GM19395 (cell line): ENCODE measurements around the gene HBEGF.

Experiments
- ATAC-seq: cut with Tn5 transposase; IDR thresholded peaks from one replicate; pipeline ENCODE4 v1.9.1; 2021; ENCODE audit warnings: mild to moderate bottlenecking, moderate library complexity; ENCODE audit not compliant: unreplicated experiment

HBEGF gene

DNA sequence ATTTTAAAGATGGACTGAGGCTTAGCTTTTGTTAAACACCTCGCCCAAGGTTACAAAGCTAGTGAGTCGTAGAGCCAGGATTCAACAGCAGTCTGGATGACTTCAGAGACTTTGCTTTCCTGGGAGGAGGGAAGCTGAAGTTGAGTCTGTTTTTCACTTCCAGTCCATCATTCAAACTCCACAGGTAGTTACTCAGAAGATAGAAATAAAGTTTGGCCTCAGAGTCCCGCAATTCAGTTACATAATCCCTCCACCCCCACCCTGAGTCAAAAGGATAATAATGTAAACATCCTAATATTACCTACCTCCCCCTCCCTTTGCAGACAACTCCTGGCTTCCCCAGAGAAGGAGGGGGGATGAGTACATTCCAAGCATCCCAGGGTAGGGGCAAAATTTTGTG lies 8.1 kb downstream of the HBEGF start:
- ATAC-seq = no peak

DNA sequence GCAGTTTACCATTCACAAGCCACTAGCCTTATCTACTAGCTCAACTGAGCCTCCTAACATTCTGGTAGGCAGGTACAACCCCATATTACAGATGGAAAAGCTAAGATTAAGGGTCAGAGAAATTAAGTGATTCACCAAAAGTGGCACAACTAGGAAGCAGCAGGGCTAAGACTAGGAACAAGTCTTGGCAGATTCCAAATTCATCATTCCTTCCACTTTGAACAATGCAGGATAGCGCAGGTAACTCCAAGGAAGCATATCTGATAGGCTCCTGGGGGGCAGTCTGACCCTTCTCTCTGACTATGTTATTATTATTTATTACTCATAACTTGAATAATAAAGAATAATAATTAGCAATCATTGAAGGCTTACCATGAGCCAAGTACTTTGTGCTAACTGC lies 8.5 kb downstream of the HBEGF start:
- no peak for ATAC-seq

DNA sequence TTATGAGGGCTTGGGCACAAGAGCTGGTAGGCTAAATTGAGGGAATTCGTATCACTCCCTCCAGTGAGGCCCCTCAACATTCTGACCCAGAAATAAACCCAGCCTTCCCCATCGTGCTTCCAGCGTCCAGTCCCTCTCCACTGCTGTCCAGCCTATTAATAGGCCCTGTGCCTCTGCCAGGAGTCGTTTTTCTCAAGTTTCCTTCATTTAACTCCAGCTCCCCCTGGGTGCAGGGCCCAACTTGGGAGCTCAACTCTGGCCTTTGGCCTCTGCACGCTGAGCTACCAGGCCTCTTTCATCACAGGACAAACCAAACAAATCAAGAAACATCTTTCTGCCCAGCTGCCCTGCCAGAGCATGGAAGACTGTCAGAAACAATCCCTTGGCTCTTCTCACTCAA lies 10.0 kb downstream of the HBEGF start:
- ATAC-seq = no peak

DNA sequence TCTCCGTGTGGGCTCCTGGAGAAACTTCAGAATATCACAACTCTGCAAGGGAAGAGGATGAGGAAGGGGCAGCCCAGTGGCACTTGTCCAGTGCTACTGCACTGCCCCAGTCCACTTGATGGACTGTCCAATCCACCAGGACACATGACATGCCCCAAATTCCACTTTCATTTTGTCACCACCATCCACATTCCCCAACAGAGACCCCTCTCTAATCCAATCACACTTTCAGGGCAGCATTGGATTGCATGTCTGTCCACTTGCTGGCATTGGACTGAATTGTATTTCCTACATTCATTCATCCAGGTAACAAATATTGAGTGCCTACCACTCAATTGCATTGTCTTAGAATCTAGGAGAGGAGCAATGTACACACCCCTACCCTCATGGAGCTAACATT lies 14.8 kb downstream of the HBEGF start:
- ATAC-seq = no peak

DNA sequence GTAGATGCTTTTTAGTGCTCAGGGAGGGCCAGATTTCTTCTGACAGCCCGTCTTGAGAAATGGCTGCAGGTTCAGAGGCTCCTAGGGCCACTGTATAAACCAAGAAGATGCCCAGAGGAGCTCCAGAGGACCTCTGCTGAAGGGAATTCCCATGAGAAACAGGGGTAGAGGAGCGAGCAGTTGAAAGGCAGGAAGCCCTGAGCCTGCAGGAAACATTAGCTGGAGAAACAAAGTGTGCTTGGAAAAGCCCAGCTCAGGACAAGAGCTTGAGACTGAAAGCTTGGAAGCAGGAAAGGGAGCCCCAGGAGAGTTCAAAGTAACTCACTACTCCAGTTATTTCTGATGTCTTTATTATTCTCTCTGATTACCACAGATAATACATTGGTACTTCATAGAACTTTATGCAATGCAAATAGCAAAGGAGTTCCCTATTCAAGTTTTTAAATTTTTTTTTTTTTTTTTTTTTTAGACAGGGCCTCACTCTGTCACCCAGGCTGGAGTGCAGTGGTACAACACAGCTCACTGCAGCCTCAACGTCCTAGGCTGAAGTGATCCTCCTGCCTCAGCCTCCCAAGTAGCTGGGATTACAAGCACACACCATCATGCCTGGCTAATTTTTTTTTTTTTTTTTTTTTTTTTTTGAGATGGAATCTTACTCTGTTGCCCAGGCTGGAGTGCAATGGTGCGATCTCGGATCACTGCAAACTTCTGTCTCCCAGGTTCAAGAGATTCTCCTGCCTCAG lies 16.5 kb downstream of the HBEGF start:
- ATAC-seq = no peak

DNA sequence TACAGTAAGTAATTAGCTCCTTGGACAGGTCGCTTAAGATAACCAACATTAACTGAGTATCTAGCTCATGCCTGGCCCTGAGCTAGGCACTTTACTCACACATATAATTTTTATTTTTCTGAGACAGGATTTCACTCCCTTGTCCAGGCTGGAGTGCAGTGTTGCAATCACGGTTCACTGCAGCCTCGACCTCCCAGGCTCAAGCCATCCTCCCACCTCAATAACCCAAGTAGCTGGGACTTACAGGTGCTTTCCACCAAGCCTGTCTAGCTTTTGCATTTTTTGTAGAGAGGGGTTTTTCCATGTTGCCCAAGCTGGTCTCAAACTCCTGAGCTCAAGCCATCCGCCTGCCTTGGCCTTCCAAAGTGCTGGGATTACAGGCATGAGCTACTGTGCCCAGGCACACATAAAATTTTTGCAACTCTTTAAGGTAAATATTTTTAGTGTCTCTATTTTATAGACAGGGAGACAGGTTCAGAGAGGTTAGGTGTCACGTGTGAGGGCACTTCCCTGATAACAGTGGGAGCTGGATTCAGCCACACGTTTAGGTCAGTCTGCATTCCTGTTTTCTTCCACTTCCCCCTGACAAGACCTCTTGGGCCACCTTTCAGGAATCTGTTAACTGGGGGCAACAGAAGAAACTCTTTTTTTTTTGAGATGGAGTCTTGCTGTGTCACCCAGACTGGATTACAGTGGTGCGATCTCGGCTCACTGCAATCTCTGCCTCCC lies 18.2 kb downstream of the HBEGF start:
- no peak for ATAC-seq

DNA sequence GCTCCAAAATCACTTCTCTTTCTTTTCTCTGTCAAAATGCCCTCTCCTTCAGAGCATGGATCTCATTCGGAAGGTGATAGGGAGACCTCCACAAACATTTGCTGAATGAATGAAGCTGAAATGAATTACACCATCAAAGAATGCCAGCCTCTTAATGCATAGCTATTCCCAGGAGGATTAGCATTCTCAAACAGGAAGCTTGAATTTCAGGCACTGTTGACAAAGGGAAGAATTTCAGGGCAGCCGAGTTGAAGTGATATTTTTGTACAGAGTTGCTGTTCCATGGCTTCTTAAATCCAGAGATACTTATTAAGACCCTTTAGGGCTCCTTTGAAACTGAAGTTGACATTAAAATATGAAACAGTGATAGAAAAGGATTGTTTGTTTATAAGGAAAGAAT lies 18.8 kb downstream of the HBEGF start:
- no peak for ATAC-seq

DNA sequence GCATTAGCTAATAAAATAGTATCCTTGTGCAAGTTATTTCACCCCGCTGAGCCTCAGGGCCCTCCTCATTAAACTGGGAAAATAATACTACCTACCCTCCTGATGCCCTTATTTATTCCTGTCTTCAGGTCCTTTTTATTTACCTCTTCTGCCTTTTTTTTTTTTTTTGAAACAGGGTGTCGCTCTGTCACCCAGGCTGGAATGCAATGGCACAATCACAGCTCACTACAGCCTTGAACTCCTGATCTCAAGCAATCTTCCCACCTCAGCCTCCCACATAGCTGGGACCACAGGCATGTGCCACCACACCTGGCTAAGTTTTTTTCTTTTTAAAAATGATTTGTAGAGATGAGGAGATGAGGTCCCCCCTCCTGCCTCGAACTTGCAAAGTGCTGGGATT lies 20.9 kb downstream of the HBEGF start:
- ATAC-seq = no peak

DNA sequence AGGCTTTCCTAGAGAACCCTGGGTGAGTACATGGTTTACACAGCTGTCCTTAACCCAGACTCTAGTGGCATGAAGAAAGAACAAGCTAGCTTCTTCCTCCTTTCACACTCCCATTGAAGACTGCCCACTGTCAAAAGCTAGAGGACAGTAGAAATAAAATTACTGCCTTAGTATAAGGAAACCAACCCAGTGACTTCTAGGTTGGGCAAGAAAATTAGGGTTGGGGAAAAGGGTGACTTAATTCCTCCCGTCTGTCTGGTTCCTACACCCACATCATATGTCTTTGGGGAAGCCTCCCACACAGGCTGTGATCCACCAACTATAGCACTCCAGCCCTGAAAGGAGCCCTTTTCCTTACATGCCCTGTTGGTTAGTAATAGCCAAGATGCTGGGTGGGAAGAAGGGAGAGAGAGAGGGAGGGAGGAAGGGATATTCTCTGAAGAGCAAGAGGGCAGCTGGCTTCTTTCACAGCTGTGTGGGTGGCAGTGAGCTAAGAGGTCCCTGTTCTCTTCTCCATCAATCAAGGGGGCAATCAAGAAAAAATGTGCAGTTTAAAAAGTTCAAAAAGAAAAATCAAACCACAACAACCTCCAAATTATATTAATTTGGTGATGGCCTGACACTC lies 21.7 kb downstream of the HBEGF start:
- ATAC-seq = no peak

DNA sequence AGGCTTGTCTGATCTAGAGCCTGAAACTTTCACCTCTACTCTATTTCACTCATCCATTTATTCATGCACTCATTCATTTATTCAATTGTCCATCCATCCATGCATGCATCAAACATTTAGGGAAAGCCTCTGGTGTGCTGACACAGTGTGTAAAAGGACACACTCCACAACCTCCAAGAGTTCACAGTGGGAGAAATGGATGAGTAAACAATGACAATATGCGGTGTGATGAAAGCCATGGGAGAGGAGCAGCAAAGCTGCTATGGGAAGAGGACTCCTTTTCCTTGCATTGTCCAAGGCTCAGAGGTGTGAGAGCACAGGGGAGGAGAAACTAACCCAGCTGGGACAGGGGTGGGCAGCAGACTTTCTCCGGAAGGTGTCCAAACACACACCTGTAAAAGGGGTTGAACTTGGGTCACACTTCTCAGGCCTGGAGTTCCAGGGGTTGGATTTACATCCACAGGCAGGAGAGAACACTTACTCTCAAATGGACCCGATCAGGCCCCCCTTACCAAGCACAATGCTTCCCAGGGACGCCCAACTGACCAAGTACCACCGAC lies 22.3 kb downstream of the HBEGF start:
- no peak for ATAC-seq

DNA sequence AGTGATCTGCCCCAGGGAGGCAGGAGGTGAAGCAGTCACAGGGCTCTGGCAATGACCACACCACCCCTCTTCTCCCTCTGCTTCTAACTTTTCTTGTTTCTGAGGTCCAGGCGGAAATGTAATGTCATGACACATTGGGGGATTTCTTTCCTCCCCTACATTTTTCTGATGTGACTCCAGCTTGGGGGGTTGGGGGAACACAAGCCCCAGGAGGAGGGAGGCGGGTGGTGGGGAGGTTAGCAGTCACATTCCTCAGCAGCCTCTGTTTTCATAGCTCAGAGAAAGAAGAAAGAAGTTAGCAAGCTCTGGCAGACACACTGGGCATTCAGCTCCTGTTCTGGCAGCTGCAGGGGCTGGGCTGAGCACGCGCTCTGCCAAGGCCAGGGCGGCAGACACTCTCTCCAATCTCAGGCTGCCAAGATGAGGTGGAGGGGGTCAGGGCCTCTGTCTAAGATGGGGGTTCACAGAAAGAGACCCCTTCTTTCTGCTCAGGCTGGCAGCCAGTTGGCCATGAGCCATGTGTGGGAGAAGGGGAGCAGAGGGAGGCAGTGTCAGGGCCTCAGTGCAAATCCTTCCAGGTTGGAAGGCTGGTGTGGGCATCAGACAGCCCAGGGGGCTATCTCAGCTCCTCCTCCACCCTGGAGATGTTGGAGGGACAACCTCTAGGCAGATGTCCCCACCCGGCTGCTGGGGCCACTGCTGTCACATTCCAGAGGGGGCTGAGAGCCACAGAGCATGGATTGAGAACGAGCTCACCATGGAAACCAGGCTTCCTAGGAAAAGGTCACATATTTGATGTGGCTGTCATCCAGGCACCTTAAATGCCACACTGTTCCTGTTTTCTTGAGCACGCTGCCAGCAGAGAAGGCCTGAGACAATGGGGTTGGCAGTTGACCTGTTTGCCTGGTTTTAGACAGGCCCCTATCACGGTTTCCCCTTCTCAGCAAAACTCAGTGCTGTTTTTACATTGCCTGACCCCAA lies 23.4 kb downstream of the HBEGF start:
- ATAC-seq = no peak

DNA sequence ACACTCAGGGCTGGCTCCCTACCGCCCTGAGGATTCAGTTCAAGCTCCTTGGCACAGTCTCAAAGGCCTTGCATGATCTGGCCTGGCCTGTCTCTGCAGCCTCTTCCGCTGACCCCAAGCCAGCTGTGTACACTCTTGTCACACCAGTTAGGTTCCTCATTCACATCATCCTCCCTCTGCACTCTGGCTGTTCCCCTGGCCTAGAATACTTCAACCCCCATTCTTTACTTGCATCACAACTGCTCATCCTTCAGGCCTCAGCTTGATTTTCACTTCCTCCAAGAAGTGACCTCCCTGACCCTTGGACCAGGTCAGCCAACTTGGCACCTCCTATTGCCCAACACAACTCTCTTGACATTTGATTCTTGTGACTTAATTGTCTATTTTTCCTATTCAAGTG lies 24.6 kb downstream of the HBEGF start:
- no peak for ATAC-seq

DNA sequence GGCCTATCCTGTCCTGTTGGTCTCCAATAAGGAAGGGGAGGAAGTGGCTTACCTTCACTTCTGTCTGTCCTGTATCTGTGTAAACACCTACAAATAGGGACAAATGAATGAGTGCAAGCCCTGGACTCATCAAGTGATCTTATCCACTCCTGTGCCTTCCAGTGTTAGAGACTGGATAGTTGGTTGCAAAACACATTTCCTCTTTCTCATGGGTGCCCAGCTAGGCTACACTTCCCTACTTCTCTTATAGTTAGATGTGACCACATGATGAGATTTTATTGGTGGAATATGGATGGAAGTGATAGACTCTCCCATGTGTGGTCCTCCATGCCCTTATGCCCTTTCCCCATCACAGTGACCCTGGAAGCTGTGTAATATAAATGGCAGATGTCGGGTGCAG lies 26.6 kb downstream of the HBEGF start:
- ATAC-seq = no peak

DNA sequence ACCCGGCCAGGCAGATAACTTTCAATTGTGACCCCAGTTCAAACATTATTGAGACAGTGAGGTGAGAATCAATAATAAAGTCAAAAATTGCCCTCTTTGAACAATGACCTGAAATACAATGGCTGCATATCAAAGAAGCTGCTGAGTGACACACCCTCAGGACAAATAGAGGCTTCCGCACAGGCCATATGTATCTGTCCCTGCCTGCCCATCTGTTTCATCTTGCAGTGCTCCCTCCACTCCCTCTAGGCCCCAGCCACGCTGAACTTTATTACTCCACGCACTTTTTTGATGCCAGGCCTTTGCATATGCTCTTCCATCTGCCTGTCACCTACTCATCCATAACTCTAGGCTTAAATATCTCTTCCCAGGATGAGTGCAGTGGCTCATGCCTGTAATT lies 27.6 kb downstream of the HBEGF start:
- no peak for ATAC-seq

DNA sequence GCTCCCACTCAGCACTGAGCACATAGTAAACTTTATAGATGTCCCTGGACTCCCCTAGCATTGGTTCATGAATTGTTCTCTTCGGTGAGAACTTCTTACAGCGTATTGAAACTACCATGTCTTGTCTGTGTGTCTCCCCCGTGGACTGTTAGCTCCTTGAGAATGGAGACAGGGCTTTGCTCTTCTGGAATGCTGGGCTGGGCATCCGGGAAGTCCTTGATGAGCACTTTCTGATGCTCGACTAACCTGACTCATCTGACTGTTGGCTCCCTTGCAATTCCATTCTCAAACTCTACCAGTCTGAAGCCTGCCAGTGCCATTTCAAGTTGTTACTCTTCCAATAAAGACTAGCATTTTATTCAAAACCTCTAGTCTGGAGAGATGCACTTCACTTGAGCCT lies 28.5 kb downstream of the HBEGF start:
- no peak for ATAC-seq

DNA sequence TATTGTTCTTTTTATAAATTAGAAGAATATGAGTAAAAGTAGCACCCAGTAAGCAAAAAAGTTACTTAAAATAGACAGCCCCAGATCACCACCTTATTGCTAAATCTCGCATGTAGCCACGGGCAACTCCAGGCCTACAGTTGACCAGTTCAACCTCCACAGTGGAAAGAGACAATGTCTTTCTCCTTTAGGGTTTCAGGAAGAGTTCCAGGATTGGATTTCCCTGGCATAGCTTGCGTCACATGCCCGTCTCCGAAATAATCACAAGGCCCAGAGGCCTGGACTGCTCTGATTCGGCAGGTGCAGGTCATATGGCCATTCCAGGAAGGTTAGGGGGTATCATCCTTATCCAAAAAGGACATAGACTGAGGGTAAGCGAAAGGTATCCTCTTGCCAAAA lies 33.6 kb downstream of the HBEGF start:
- no peak for ATAC-seq

DNA sequence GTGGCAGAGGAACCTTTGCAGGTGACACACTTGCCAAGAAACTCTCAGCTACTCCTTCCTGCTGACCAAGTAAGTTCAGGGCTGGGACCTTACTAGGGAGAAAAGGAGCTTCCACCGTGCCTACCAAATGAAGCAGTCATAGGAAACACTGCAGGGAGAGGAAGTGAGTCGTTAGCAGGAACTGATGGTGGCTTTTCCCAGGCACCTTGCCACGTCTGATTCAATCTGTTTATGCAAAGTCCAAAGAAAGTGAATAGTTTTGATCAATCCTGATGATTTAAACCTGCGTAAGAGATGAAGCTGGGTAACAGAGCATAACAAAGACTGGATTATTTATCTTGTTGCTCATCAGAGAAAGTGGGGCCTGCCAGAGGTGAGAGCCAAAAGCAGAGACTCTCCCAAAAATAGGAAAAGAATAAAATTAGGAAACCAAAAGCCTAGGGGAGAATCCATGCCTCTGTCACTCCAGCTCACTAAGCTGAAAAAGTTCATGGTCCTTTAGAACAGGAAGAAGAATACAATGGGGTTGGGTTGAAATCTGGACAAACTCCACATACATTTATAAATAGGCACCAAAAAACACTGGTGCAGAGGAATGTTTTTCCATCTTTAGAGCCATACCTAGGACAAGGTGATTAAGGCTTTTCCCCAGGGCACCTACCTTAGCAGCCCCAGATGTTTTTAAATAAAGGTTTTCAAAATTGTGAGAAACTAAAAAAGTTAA lies 34.2 kb downstream of the HBEGF start:
- ATAC-seq = no peak

DNA sequence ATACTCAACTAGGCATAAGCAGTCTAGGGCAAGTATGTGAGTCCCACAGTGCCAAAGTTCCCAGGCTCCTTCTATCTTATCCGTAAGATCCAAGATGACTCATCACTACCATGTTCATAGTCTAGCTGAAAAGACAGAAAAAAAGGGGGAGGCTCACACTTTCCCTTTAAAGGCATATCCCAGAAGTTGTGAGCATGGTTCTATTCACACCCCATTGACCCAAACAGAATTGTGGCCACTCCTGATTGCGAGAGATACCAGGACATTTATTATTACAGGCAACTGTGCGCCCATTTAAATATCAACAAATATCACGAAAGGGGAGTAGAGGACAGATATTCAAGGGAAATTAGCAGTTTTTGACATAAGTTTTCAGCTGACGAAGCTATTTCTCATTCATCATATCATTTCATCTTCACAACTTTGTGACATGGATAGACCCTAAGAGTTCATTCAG lies 35.4 kb downstream of the HBEGF start:
- ATAC-seq = no peak

DNA sequence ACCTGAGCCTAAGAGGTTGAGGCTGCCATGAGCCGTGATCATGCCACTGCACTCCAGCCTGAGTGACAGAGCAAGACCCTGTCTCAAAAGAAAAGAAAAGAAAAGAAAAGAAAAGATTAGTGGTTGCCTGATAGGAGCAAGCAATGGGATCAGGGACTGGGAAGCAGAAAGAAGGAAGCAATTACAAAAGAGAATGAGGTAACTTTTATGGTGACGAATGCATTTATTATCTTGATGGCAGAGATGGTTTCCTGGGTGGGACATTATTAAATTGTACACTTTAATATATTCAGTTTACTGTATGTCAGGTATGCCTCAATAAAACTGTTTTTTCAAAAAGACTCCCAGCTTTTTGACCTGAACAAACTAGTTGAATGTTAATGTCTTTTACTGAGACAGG lies 36.0 kb downstream of the HBEGF start:
- ATAC-seq = no peak

DNA sequence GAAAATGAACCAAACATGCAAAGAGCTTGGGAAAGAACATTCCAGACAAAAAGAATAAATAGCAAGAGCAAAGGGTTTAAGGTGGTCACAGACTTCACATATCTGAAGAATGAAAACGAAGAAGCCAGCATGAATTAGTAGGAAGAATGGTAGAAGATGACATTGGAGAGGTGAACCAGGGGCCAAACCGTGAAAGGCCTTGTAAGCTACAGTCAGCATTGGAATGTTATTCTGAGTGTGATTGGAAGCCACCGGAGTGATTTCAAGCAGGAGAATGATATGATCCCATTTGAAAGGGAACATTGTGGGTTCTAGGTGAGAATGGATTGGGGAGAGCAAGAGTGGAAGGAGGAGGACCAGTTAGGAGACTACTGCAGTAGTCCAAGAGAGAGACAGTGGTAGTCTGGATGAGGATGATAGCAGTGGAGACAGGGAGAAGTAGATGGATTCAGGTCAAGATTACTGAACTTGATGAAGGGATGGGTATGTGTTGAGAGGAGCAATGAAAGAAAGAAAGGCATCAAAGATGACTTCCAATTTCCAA lies 36.6 kb downstream of the HBEGF start:
- no peak for ATAC-seq
